ENCODE data around the gene SLC26A6.

DNA sequence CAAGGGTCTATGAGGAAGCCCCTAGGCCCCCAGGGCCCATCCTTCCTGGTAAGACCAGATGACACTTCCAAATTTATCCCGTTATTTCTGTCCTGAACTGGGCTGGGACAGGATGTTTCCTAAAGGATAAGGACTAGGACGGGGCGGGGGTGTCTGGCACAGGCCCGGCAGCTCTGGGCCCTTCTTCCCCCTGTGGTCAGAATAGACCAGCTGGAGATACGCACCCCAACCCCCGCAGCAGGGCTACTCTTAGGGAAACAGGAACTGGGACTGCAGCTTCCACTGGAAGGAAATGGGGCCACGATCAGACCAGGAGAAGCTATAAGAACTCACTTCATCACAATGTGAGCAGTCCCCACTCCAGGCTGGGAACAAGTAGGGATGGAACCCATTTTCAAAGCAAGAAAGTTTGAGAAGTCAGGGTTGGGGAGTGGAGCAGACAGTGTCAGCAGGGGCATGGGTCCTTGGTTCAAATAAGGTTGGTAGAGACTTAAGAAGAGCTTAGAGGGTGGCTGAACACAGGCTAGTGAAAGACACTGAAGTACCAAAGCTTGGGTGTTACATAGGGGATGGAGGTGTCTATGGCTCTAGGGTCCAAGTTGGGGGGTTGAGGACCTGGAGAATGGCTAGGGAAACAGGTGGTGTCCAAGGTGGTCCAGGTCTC, 49.4 kb upstream of the SLC26A6 start:
- TF ChIP-seq, protein P1, sequence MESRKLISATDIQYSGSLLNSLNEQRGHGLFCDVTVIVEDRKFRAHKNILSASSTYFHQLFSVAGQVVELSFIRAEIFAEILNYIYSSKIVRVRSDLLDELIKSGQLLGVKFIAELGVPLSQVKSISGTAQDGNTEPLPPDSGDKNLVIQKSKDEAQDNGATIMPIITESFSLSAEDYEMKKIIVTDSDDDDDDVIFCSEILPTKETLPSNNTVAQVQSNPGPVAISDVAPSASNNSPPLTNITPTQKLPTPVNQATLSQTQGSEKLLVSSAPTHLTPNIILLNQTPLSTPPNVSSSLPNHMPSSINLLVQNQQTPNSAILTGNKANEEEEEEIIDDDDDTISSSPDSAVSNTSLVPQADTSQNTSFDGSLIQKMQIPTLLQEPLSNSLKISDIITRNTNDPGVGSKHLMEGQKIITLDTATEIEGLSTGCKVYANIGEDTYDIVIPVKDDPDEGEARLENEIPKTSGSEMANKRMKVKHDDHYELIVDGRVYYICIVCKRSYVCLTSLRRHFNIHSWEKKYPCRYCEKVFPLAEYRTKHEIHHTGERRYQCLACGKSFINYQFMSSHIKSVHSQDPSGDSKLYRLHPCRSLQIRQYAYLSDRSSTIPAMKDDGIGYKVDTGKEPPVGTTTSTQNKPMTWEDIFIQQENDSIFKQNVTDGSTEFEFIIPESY (IDR thresholded peaks at IDR 0.05; ENCODE audit: borderline replicate concordance, low read depth) = no peak
- TF ChIP-seq EZH2phosphoT487 (IDR thresholded peaks at IDR 0.05; ENCODE audit: borderline replicate concordance, low read depth) (no peak), GABPA (IDR thresholded peaks at IDR 0.05; ENCODE audit: low read depth) (no peak), POLR2AphosphoS5 (IDR thresholded peaks at IDR 0.05; ENCODE audit: low read depth, low read length) (no peak), FOSL2 (IDR thresholded peaks at IDR 0.05; ENCODE audit: borderline replicate concordance, low read depth) (no peak), YY1 (IDR thresholded peaks at IDR 0.05; ENCODE audit: low read depth) (no peak), FOXJ3 (CRISPR knock-in tag; IDR thresholded peaks at IDR 0.05) (no peak), SIN3A (IDR thresholded peaks at IDR 0.05; ENCODE audit: borderline replicate concordance, low read depth, low read length) (no peak), JUND (IDR thresholded peaks at IDR 0.05) (no peak), CHD2 (IDR thresholded peaks at IDR 0.05; ENCODE audit: low read length, partially characterized antibody) (no peak)
- TF ChIP-seq, protein P2, sequence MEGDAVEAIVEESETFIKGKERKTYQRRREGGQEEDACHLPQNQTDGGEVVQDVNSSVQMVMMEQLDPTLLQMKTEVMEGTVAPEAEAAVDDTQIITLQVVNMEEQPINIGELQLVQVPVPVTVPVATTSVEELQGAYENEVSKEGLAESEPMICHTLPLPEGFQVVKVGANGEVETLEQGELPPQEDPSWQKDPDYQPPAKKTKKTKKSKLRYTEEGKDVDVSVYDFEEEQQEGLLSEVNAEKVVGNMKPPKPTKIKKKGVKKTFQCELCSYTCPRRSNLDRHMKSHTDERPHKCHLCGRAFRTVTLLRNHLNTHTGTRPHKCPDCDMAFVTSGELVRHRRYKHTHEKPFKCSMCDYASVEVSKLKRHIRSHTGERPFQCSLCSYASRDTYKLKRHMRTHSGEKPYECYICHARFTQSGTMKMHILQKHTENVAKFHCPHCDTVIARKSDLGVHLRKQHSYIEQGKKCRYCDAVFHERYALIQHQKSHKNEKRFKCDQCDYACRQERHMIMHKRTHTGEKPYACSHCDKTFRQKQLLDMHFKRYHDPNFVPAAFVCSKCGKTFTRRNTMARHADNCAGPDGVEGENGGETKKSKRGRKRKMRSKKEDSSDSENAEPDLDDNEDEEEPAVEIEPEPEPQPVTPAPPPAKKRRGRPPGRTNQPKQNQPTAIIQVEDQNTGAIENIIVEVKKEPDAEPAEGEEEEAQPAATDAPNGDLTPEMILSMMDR (IDR thresholded peaks at IDR 0.05) = no peak
- TF ChIP-seq, protein P3, sequence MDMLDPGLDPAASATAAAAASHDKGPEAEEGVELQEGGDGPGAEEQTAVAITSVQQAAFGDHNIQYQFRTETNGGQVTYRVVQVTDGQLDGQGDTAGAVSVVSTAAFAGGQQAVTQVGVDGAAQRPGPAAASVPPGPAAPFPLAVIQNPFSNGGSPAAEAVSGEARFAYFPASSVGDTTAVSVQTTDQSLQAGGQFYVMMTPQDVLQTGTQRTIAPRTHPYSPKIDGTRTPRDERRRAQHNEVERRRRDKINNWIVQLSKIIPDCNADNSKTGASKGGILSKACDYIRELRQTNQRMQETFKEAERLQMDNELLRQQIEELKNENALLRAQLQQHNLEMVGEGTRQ (IDR thresholded peaks at IDR 0.05; ENCODE audit: borderline replicate concordance, low read depth, low read length) = no peak
- TF ChIP-seq, protein P4, sequence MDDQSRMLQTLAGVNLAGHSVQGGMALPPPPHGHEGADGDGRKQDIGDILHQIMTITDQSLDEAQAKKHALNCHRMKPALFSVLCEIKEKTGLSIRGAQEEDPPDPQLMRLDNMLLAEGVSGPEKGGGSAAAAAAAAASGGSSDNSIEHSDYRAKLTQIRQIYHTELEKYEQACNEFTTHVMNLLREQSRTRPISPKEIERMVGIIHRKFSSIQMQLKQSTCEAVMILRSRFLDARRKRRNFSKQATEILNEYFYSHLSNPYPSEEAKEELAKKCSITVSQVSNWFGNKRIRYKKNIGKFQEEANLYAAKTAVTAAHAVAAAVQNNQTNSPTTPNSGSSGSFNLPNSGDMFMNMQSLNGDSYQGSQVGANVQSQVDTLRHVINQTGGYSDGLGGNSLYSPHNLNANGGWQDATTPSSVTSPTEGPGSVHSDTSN (IDR thresholded peaks at IDR 0.05) = no peak
- TF ChIP-seq, protein P5, sequence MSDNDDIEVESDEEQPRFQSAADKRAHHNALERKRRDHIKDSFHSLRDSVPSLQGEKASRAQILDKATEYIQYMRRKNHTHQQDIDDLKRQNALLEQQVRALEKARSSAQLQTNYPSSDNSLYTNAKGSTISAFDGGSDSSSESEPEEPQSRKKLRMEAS (IDR thresholded peaks at IDR 0.05; ENCODE audit: low read depth) = no peak

Data from SK-N-SH (cell line).